Testis (tissue), 2 donors: ENCODE measurements around the gene ZNF488.

Source experiments
- POLR2A ChIP-seq: fragments of 450-650 bp; IDR thresholded peaks from one replicate; pipeline ENCODE4 v1.6.1; 2017; ENCODE audit warnings: antibody characterized with exemption, mild to moderate bottlenecking, moderate library complexity
- TF ChIP-seq, protein P1 (sequence below), 3 experiments: fragments of 450-650 bp in 2 of 3; fragments of 200-600 bp in 1 of 3; sonication (generic) in 1 of 3; IDR thresholded peaks; one replicate each; pipeline ENCODE4 v1.5.1; 2016 to 2019; ENCODE audit warnings: antibody characterized with exemption in 3 of 3, mild to moderate bottlenecking in 2 of 3, moderate library complexity in 1 of 3

DNA sequence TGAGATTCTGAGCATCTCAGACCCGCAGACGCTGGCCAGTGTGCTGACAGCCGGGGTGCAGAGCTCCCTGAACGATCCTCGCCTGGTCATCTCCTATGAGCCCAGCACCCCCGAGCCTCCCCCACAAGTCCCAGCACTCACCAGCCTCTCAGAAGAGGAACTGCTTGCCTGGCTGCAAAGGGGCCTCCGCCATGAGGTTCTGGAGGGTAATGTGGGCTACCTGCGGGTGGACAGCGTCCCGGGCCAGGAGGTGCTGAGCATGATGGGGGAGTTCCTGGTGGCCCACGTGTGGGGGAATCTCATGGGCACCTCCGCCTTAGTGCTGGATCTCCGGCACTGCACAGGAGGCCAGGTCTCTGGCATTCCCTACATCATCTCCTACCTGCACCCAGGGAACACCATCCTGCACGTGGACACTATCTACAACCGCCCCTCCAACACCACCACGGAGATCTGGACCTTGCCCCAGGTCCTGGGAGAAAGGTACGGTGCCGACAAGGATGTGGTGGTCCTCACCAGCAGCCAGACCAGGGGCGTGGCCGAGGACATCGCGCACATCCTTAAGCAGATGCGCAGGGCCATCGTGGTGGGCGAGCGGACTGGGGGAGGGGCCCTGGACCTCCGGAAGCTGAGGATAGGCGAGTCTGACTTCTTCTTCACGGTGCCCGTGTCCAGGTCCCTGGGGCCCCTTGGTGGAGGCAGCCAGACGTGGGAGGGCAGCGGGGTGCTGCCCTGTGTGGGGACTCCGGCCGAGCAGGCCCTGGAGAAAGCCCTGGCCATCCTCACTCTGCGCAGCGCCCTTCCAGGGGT is 35.2 kb downstream of the ZNF488 start:
- no peak for TF ChIP-seq POLR2A
- TF ChIP-seq, protein P1, sequence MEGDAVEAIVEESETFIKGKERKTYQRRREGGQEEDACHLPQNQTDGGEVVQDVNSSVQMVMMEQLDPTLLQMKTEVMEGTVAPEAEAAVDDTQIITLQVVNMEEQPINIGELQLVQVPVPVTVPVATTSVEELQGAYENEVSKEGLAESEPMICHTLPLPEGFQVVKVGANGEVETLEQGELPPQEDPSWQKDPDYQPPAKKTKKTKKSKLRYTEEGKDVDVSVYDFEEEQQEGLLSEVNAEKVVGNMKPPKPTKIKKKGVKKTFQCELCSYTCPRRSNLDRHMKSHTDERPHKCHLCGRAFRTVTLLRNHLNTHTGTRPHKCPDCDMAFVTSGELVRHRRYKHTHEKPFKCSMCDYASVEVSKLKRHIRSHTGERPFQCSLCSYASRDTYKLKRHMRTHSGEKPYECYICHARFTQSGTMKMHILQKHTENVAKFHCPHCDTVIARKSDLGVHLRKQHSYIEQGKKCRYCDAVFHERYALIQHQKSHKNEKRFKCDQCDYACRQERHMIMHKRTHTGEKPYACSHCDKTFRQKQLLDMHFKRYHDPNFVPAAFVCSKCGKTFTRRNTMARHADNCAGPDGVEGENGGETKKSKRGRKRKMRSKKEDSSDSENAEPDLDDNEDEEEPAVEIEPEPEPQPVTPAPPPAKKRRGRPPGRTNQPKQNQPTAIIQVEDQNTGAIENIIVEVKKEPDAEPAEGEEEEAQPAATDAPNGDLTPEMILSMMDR (IDR thresholded peaks at IDR 0.05) = no peak
